GM12872 (cell line): ENCODE data around the gene GBX1.

Experiments used
- TF ChIP-seq, protein P1 (sequence below): IDR thresholded peaks from 3 replicates; pipeline ENCODE4 v1.5.1; 2011; ENCODE audit warnings: low read depth, mild to moderate bottlenecking, low read length, moderate library complexity; ENCODE audit not compliant: insufficient read depth

The GBX1 gene

DNA sequence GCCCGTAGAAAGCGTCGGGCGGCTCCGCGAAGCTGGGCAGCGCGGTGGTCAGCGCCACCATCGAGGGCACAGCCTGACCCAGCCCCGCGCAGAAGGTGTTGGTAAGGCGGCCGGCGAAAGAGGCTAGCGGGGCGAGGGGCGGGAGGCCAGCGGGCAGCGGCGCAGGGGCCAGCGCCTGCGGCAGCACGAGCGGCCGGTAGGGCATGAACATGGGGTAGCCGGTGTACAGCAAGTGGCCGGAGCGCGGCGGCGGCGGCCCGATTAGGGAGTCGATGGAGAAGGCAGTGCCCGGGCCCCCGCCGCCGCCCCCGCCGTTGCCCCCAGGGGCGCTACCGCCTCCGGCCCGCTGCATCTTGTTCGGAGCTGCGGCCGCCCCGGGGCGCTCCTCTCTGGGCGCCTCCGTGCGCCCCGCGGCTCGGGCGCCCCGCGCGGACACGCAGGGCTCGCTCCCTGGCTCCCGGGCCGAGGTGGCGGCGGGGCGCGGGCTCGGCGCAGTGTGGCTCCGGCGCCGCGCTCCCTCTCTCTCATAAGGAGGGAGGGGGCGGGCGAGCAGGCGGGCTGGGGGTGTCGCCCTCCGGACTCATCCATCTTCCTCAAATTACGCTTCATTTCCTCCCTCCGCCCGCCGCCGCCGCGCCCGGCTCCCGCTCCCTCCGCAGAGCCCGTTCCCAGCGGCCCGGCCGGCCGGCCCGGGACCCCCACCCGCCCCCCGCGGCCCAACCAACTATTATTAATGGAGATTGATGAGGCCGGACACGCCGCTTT lies at the start of gene GBX1:
Gene GBX1 (minus strand): TSS at position 498 of the 765 bp plus-strand sequence. CDS start 146 bp downstream, at position 352.
- TF ChIP-seq, protein P1, sequence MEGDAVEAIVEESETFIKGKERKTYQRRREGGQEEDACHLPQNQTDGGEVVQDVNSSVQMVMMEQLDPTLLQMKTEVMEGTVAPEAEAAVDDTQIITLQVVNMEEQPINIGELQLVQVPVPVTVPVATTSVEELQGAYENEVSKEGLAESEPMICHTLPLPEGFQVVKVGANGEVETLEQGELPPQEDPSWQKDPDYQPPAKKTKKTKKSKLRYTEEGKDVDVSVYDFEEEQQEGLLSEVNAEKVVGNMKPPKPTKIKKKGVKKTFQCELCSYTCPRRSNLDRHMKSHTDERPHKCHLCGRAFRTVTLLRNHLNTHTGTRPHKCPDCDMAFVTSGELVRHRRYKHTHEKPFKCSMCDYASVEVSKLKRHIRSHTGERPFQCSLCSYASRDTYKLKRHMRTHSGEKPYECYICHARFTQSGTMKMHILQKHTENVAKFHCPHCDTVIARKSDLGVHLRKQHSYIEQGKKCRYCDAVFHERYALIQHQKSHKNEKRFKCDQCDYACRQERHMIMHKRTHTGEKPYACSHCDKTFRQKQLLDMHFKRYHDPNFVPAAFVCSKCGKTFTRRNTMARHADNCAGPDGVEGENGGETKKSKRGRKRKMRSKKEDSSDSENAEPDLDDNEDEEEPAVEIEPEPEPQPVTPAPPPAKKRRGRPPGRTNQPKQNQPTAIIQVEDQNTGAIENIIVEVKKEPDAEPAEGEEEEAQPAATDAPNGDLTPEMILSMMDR, result no peak

DNA sequence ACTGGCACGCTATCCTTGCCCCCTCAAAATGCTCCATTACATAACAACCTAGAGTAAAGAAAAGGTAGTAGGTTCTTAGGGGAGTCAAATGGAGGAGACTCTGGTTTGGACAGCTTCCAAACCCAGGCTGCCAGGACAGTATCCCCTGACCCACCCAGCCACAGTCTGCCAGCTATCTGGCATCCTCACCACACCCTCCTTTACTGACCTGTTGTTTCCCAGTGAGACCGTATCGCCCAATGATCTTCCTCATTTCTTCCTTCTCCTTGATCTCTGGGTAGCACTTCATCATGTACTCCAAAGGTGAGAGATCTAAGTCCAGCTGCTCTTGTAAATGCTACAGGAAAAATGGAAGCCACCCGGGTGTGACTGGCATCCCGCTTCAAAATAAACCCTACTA lies 47.9 kb upstream of the GBX1 start:
- TF ChIP-seq, protein P1, result no peak

GRCh38 chr7:151213826-151214225 lies 46.3 kb upstream of the GBX1 start:
- TF ChIP-seq, protein P1, result no peak

DNA sequence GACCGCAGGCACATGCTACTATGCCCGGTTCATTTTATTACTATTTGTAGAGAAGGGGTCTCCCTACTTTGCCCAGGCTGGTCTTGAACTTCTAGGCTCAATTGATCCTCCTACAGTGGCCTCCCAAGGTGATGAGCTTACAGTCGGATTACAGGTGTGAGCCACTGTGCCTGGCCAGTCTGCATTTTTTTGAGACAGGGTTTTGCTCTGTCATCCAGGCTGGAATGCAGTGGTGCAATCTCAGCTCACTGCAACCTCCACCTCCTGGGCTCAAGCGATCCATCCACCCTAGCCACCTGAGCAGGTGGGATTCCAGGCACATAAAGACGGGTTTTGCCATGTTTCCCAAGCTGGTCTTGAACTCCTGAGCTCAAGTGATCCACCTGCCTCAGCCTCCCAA lies 45.1 kb upstream of the GBX1 start:
- TF ChIP-seq, protein P1, result no peak

- TF ChIP-seq, protein P1, result no peak
Measured at GRCh38 chr7:151211155-151211772, 43.8 kb upstream of the GBX1 start.

- TF ChIP-seq, protein P1, result no peak
Measured at GRCh38 chr7:151210087-151210854, 42.8 kb upstream of the GBX1 start, which contains the start of gene H2BK1. H2BK1 (minus strand) TSS chr7:151210488; CDS start chr7:151210318, 170 bp downstream.

DNA sequence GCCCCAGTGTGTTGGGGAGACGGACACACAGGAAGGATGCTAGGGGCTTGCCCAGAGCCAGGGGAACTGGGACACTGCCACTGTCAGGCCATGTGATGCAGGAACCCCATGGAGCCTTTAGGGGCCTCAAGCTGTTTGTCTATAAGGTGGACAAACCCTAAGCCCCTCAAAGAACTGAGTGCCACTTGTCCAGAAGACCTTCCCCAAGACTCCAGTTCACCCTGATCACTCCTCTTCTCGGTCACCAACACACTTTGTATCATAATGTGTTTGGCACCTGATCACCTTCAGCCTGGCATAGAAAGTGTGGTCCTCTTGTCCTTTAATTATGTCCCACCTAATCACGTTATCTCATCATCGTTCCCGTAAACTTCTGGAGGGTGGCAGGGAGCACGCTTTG lies 42.1 kb upstream of the GBX1 start:
- TF ChIP-seq, protein P1, result no peak
